Neural cell (in vitro differentiated cells): ENCODE data around the gene SUSD2. TPM values are rescaled to one million over a fixed set of nuclear protein-coding genes. Genes with fewer than 3 reads are reported as not detected.

Experiments
- H2AFZ ChIP-seq: fragments of 200-600, 300-800 bp; sonication (generic), shearing (Covaris generic); 2 replicates; pipeline ENCODE4 v1.6.0; 2014; ENCODE audit warnings: low read depth, mild to moderate bottlenecking, antibody characterized with exemption, low read length, moderate library complexity
- H3F3A ChIP-seq: fragments of 200-600 bp; shearing (Covaris generic); 2 replicates; pipeline ENCODE4 v1.6.1; 2016; ENCODE audit warnings: mild to moderate bottlenecking, moderate library complexity, mixed read lengths, antibody characterized with exemption, low read length; ENCODE audit not compliant: insufficient read depth, poor library complexity, severe bottlenecking
- H3K27ac ChIP-seq: fragments of 200-600, 300-800 bp; sonication (generic), shearing (Covaris generic); 2 replicates; pipeline ENCODE4 v1.5.1; 2014; ENCODE audit warnings: mild to moderate bottlenecking, low read length, moderate library complexity
- H3K27me3 ChIP-seq: fragments of 300-800, 200-600 bp; sonication (generic), shearing (Covaris generic); 2 replicates; pipeline ENCODE4 v1.6.0; 2014; ENCODE audit warnings: mild to moderate bottlenecking, low read depth, low read length, moderate library complexity; ENCODE audit not compliant: insufficient read depth
- H3K36me3 ChIP-seq: fragments of 300-800, 200-600 bp; sonication (generic), shearing (Covaris generic); 2 replicates; pipeline ENCODE4 v1.5.1; 2014; ENCODE audit warnings: mild to moderate bottlenecking, antibody characterized with exemption, low read length, moderate library complexity; ENCODE audit not compliant: insufficient read depth
- H3K4me2 ChIP-seq: fragments of 300-800, 200-600 bp; sonication (generic), shearing (Covaris generic); 2 replicates; pipeline ENCODE4 v1.6.0; 2014; ENCODE audit warnings: mild to moderate bottlenecking, low read length
- H3K4me3 ChIP-seq: fragments of 300-800, 200-600 bp; sonication (generic), shearing (Covaris generic); 2 replicates; pipeline ENCODE4 v1.5.1; 2014; ENCODE audit warnings: mild to moderate bottlenecking, low read length, moderate library complexity
- H3K79me2 ChIP-seq: fragments of 200-600 bp; shearing (Covaris generic); replicated peaks from 2 replicates; pipeline ENCODE4 v1.6.0; 2014; ENCODE audit warnings: mild to moderate bottlenecking, low read length, moderate library complexity; ENCODE audit not compliant: insufficient read depth
- H3K9ac ChIP-seq: fragments of 300-800, 200-600 bp; sonication (generic), shearing (Covaris generic); 2 replicates; pipeline ENCODE4 v1.6.1; 2016; ENCODE audit warnings: mild to moderate bottlenecking, low read length, mixed read lengths
- H3K9me2 ChIP-seq: fragments of 200-600 bp; shearing (Covaris generic); 2 replicates; pipeline ENCODE4 v1.6.1; 2016; ENCODE audit warnings: mild to moderate bottlenecking, low read length, mixed read lengths; ENCODE audit not compliant: insufficient read depth
- H3K9me3 ChIP-seq: fragments of 200-600, 300-800 bp; sonication (generic), shearing (Covaris generic); 2 replicates; pipeline ENCODE4 v1.6.1; 2016; ENCODE audit warnings: mild to moderate bottlenecking, mixed run types, low read length, moderate library complexity, mixed read lengths
- H4K20me1 ChIP-seq: fragments of 200-600 bp; shearing (Covaris generic); 2 replicates; pipeline ENCODE4 v1.6.1; 2016; ENCODE audit warnings: mild to moderate bottlenecking, mixed run types; ENCODE audit not compliant: insufficient read depth
- CTCF ChIP-seq: fragments of 450-650 bp; IDR thresholded peaks from 2 replicates; pipeline ENCODE4 v1.5.1; 2014; ENCODE audit warnings: antibody characterized with exemption, mild to moderate bottlenecking, moderate library complexity; ENCODE audit not compliant: poor library complexity, severe bottlenecking
- EP300 ChIP-seq: fragments of 450-650 bp; conservative IDR thresholded peaks from 2 replicates; pipeline ENCODE4 v1.6.1; 2014; ENCODE audit warnings: antibody characterized with exemption, mild to moderate bottlenecking, moderate library complexity; ENCODE audit not compliant: poor library complexity, severe bottlenecking
- EZH2 ChIP-seq: fragments of 200-600, 300-800 bp; shearing (Covaris generic), sonication (generic); IDR thresholded peaks from 2 replicates; pipeline ENCODE4 v1.6.1; 2014; ENCODE audit warnings: antibody characterized with exemption, low read length, borderline replicate concordance, mild to moderate bottlenecking; ENCODE audit not compliant: insufficient read depth, poor library complexity, severe bottlenecking
- MXI1 ChIP-seq: fragments of 450-650 bp; conservative IDR thresholded peaks from 2 replicates; pipeline ENCODE4 v1.6.1; 2014; ENCODE audit warnings: antibody characterized with exemption, mild to moderate bottlenecking; ENCODE audit not compliant: poor library complexity, severe bottlenecking
- POLR2AphosphoS5 ChIP-seq: IDR thresholded peaks from 2 replicates; pipeline ENCODE4 v1.6.1; 2012
- RAD21 ChIP-seq: fragments of 450-650 bp; conservative IDR thresholded peaks from 2 replicates; pipeline ENCODE4 v1.6.1; 2014; ENCODE audit warnings: antibody characterized with exemption, mild to moderate bottlenecking, moderate library complexity
- REST ChIP-seq: IDR thresholded peaks from 2 replicates; pipeline ENCODE4 v1.6.1; 2012; ENCODE audit warnings: borderline replicate concordance
- SMC3 ChIP-seq: fragments of 450-650 bp; conservative IDR thresholded peaks from 2 replicates; pipeline ENCODE4 v1.6.1; 2014; ENCODE audit warnings: antibody characterized with exemption, mild to moderate bottlenecking, moderate library complexity; ENCODE audit not compliant: poor library complexity
- TAF1 ChIP-seq: IDR thresholded peaks from 2 replicates; pipeline ENCODE4 v1.6.1; 2012; ENCODE audit warnings: low read depth
- polyA plus RNA-seq: library from polyadenylated mRNA; depleted of rRNA; stranded (reverse); fragments of >200 nt; gene quantifications from 2 replicates; pipeline ENCODE4 v1.2.3, GENCODE V29; 2014

The SUSD2 gene
- polyA plus RNA-seq, 1 donor from 2014 or later = 0.20 TPM

GRCh38 chr22:24160546-24160945, 20.7 kb upstream of the SUSD2 start:
- no peaks in the 10 kb centered on the region for H3K9me3 ChIP-seq
- H4K20me1 ChIP-seq = peaks cover 17% of the 10 kb centered on the region
- H3K27me3 ChIP-seq = peaks cover 8% of the 10 kb centered on the region
- H3K27ac ChIP-seq = no peak overlapping the region
- no peaks in the 10 kb centered on the region for H3K9me2 ChIP-seq
- H3K4me3 ChIP-seq = no peak overlapping the region
- H3K9ac ChIP-seq = no peak overlapping the region
- no peak overlapping the region for H2AFZ ChIP-seq
- H3K4me2 ChIP-seq = no peak overlapping the region
- no peaks in the 10 kb centered on the region for H3F3A ChIP-seq
- H3K36me3 ChIP-seq = no peaks in the 10 kb centered on the region
- TF ChIP-seq MXI1 = no peak
- TF ChIP-seq EP300 = no peak
- no peak for TF ChIP-seq SMC3
- TF ChIP-seq CTCF = no peak
- TF ChIP-seq REST = no peak
- TF ChIP-seq TAF1 = no peak
- no peaks in the 10 kb centered on the region for H3K79me2 ChIP-seq

- Histone ChIP-seq H3K79me2 (no peaks in the 10 kb centered on the region), H3K27me3 (peaks cover 4% of the 10 kb centered on the region), H3K9me3 (no peaks in the 10 kb centered on the region), H3K9ac (no peak overlapping the region), H2AFZ (no peak overlapping the region), H4K20me1 (peaks cover 9% of the 10 kb centered on the region), H3K36me3 (no peaks in the 10 kb centered on the region), H3K4me3 (no peak overlapping the region), H3F3A (no peaks in the 10 kb centered on the region), H3K4me2 (no peak overlapping the region), H3K27ac (no peak overlapping the region), H3K9me2 (no peaks in the 10 kb centered on the region)
- TF ChIP-seq TAF1 (no peak), RAD21 (no peak), EP300 (no peak), CTCF (no peak), MXI1 (no peak), POLR2AphosphoS5 (no peak), REST (no peak), EZH2 (no peak), SMC3 (no peak)
These were observed 19.8 kb upstream of the SUSD2 start for GRCh38 chr22:24161485-24161884.
